HG02981 (cell line): ENCODE measurements around the gene SCUBE2.

Source experiments
- ATAC-seq: cut with Tn5 transposase; IDR thresholded peaks from one replicate; pipeline ENCODE4 v1.9.1; 2021; ENCODE audit warnings: mild to moderate bottlenecking, moderate library complexity; ENCODE audit not compliant: unreplicated experiment

Gene SCUBE2

DNA sequence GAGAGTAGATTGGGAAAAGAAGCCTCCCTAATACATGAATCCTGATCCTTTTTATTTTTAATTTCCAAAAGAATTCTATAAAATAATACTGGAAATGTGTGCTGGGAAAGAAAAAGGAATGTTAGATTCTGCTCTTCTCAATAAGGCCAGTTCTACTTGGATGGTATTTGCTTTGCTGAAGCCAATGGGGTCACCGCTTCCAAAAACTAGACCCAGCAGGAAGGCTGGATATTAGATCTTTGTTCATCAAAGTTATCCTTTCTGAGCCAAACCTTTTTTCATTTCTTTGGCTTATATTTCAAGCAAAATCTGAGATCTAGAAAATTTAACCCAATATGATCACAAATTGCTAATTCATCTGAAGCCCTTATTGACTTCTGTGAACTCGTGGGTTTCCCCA, 41.4 kb downstream of the SCUBE2 start:
- ATAC-seq, result no peak

DNA sequence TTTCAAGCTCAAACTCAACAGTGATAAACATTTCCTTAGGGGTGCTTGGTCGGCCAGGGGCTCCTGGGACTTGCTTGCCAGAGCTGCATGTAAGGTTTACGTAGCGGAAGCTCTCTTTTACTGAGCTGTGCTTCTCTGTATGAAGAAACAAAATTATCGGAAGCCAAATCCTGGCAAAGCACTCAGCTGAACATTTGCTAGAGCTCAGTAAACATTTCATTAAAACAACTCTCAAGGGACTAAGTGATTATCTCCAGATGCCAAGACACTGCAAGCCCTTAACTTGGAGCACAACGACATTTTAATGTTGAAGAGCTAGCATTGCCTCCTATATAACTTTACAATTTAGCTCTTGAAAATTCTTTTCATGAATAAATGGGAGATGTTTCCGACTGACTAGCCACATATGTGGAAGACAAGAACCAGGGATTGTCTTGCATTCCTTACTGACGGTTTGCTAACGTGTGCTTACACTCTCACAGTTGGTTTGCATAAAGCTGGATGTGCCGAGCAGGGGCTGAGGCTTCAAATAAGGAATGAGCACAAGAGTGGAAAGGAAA, 43.4 kb downstream of the SCUBE2 start:
- ATAC-seq, result no peak

DNA sequence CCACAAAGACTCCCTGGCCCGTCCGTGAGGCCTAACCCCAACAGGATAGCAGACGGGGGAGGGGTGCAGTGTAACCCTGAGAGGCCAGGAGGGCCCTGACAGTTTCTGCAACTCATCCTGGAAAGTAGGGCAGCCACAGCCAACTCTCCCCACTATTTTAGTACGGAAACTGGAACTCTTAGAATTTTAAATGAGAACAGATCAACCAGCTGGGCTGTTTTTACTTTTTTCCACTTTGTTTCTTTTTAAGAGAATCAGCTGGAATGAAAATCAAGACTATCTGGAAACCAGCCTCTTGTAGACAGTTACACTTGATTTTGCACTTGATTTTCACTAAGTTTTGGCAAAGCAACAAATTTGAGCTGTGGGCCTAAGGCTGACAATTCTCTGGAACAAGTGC, 44.9 kb downstream of the SCUBE2 start:
- ATAC-seq, result no peak

DNA sequence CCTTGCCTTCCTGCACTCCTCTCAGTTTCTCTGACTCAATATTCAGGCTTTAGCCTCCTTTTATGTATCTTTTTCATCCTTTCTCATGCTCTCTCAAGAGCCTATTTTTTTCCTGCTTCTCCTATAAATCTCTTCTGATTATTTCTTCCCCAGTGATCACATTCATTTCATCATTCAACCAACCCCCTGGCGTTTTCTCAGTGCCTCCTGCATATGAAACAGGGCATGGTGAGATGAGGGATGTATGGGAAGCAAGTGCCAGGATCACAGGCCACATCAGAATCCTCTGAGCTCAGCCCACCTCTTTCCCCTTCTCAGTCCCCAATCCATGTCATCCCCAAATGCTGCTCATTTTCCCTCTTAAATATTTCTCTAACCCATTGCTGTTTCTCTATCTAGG, 48.9 kb downstream of the SCUBE2 start:
- ATAC-seq, result no peak

DNA sequence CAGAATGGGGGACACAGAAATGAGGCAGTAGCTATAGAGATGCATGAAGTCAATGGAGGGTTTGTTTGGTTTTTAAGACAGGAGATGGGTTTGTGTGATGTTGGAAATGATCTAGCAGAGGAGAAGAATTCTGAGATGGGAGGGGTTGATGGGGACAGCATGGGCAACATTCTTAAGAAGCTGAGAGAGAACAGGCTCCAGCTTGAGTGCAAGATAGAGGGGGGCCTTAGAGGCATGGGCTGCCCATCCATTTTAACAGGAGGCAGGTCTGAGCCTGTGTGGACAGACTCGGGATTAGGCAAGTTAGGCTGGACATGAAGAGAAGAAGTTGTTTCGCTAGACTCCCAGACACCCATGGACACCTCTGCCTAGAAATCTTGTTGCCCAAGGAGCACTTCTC, 49.7 kb downstream of the SCUBE2 start:
- ATAC-seq, result no peak

DNA sequence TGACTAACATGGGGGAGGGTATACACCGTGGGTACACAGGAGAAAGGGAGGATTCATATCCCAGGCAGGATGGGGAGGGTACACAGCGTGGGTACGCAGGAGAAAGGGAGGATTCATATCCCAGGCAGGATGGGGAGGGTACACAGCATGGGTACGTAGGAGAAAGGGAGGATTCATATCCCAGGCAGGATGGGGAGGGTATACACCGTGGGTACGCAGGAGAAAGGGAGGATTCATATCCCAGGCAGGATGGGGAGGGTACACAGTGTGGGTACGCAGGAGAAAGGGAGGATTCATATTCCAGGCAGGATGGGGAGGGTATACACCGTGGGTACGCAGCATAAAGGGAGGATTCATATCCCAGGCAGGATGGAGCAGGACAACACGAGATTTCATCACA, 51.0 kb downstream of the SCUBE2 start:
- ATAC-seq, result no peak

DNA sequence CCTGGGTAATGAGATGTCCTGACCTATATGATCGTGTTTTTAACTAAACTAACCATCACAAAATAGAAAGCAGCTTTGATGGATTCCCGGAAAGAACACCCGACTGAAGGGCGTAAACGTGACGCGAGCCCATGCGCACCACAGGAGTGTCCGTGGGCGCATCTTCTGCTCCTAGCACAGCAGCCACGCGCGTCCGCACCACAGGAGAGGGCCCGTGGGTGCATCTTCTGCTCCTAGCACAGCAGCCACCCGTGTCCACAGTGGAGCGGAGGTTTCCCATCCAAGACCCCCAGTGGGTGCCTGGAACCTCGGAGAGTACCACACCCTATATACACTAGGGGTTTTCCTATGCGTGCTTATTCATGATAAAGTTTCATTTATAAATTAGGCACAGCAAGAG, 51.5 kb downstream of the SCUBE2 start:
- ATAC-seq, result no peak

DNA sequence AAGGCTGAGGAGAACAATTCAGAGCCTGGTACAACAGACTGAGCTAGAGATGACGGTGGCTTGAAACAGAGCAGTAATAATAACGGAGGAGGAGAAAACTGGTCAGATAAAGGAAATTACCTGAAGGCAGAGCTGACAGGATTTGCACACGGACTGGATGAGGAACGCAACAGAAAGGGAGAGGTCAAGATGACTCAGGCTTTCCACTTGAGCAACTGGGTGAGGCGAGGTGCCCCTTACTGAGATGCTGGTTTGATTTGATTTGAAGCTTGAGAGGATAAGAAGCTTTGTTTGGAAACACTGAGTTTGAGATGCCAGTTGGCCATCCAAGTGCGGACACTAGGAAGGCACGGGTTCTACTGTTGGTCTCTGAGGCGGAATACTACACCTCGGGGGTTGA, 52.2 kb downstream of the SCUBE2 start:
- no peak for ATAC-seq

DNA sequence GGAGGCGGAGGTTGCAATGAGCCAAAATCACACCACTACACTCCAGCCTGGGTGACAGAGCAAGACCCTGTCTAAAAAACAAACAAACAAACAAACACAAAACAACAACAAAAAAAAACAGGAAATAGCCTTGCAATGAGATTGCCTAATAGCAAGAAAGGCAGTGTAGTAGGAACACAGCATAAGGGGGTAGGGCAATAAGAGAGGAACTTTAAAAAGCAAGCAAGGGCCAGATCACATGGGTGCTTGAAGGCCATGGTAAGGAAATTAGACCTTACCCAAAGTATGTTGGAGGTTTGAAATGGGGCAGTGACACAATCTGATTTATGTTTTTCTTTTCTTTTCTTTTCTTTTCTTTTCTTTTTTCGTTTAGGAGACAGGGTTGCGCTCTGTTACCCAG, 52.9 kb downstream of the SCUBE2 start:
- ATAC-seq, result no peak

DNA sequence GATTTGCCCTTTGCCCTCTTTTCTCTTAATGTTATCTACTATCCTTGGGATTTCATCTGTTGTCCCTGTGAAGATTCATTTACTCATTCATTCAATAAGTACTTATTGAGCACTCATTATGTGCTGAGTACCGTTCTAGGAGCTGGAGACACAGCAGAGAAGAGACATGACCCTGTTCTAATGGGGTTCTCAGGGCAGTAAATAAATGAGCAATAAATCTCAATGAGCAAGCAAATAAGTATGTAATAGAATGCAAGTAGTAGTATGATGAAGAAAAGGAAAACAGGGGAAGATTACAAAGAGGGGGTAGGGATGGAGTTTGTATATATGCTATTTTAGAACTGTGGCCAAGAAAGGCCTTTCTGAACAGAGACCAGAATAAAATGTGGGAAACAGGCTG, 53.4 kb downstream of the SCUBE2 start:
- no peak for ATAC-seq

DNA sequence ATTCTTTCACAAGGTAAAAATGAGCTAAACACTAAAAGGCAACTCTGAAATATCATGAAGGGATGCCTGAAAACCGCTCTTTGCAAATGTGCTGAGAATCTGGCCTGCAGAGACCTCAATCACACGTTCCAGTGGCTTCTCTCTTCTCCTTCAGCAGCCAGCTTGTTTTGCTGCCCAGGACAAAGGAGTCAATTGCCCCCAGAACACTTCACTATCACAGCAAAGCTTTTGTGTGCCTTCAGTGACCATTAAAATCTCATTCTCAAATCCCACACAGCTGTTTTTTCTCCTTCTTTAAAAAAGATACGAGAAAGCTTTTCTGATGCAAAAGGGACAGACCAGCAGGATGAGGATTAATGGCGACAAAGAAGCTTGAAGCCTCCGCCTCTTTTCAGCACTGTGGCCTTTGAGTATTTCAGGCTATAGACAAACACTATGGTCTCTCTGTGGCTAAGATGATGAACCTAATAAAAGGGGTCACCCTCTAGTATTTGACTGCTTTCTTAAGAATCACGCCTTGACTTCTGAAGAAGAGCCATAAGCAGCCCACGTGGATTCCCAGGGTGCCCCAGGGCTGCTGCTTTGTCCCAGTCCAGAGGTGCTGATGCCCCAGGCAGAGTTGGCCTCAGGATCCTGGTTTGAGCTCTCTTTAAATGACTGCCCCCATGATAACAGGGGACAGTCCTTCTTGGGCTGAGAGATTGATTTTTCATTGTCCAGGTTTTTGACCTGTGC, 54.2 kb downstream of the SCUBE2 start:
- ATAC-seq, result no peak

DNA sequence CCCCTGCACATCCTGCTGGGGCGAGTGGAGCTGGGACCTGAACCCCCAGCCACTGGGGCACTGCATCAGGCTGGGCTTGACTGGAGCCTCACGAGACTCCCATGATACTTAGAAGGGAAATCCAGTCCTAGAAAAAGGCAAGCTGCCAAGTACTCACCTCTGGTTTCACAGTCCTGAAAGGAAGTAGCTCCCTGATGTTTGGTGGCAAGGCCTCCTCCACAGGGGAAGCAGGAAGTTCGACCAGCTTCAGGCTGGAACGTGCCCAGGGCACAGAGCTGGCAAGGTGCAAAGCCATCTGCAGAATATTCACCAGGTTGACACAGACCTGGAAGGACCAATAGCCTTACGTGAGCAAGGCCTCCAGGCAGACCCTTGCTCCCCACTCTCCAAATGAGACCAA, 60.8 kb downstream of the SCUBE2 start:
- no peak for ATAC-seq

DNA sequence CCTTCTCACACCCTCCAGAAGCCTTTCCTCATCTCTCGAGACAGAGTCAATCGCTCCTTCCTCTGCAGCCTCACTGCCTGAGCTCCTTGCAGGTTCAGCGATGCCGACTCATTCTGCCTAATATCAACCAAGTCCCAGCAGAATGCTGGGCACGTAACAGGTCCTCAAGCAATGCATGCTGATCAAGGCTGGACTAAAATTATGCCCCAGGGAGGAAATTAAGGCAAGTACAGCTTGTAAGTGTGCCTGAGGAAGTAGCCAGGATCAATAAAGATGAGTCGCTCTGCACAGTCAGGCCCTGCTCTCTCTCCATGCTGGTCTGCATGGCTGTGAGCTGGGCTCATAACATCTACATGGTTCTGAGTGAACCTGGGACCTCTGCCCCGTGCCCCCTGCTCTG, 62.0 kb downstream of the SCUBE2 start:
- ATAC-seq, result no peak

DNA sequence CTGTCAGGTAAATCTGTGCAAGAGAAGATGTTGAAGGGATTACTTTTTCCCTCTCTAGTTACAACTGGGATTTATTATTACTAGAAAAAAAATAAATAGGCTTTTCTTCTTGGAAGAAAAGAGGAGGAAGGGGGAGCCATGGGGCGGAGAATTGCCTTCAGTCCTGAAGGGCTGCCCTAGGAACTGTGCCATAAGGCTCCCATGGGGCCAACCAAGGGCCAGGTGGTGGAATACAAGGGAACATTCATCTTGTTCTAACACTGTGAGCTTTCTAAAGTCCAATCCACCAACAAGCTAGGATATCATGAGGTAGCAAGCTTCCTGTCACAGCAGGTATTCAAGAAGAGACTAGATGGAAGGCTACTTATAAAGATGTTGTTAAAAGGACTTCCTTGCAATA, 62.8 kb downstream of the SCUBE2 start:
- no peak for ATAC-seq

DNA sequence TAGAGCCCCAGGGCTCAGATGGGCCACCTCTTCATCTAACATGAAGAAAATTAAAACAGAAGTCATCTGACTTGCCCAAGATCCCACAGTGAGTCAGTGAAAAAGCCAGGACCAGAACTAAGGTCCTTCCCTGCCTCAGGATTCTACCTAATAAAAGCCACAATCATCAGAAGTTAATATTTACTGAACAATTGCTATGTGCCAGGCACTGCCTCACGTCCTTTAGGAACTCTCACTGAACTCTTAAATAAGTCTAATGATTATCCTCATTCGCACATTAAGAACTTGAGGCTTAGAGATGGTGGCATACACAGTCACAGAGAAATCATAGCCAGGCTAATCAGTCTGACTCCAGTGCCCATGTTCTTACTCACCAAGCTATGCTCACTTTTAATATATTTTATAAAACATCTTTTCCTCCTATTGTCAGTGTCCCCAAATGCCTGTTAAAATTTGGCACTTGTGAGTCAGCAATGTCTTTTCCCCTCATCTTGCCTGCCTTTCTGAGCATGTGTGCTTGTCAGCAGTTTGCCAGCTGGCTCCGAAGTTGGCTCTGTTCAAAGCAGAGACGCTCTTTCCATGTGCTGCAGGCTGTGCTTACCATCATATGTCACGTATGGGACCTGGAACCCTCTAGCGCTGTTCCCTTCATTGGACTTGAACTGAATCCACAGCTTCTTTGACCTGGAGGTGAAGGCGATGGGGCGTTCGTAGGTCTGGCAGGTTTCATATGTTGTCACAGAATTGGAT, 66.1 kb downstream of the SCUBE2 start:
- no peak for ATAC-seq

DNA sequence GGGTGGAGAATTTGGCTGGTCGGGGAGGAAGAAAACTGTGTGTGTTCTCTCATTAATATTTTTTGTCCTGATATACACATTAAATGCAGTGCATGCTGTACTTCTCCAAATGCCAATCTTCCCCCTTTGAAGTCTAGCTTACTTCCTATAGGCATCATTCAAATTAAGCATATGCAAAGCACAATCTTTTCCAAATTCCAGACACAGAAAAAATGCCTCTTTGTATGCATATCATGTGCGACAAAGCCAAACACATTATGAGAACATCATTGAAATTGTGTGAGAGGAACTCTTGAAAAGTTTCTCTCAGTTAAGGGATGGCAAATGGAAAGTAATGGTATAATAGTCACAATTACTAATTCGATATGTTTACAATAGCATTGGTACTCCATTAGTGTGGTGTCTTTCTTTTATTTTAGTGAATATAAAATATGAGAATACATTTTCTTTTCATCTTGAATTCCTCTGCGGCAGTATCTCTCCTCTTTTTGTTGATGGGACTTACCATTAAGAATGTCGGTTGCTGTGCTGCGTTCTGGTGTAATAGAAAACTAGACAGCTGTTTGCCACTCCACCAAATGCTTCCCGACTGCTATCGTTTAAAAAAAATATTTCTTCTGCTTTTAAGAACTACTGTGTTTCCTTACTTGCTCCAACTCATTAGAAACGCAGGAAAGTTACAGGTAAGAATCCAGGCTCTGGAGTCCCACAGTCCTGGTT, 68.3 kb downstream of the SCUBE2 start:
- ATAC-seq, result no peak

DNA sequence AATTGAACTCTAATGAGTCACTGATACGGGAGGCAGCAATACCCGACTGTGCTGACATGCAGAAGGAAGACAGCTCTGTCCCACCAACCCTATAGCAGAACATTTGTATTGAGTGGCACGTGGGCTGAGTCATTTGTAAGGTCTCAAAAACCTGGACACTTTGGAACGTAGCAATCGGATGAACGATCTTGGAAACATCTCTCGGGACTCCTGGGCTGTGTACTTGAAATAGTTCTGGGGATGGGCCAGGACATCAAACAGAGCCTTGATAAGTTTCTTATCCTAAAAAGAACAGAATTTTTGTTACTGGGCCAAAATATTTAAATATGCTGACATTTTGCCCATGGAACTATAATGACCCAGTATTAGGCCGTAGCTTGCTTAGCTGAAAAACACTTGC, 70.5 kb downstream of the SCUBE2 start:
- ATAC-seq, result no peak

DNA sequence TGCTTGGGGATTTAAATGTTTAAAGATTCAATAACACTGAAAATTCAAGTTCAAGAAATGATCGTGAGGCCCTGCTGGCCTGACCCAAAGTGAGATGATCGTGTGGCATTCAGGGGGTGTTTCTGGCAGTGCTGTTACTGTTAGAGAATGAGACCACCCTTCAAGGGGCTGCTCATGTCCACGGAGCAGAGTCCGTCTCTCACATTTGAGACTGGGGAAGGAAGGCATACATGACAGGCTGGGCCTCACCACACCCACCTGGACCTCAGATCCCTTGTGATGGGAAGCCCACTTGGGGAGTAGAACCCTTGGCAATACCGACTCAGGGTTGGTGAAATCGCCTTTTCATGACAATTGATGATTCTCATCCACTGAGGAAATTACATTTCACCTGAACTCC, 71.5 kb downstream of the SCUBE2 start:
- no peak for ATAC-seq

DNA sequence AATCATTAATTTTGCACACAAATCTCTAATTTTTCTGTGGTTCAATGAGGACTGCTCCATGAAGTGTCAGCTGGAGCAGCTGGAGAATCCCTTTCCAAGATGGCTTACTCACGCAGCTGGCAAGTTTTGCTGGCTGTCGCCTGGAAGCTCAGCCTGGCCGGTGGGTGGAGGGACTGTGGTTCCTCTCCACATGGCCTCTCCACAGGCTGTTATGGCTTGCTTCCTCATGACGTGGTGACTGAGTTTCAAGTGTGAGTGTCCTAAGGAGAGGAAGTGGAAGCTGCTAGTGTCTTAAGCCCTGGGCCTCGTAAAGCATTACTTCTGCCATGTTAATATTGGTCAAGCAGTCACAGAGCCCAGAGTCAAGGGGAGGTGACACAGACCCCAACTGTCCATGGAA, 73.6 kb downstream of the SCUBE2 start:
- ATAC-seq, result no peak

DNA sequence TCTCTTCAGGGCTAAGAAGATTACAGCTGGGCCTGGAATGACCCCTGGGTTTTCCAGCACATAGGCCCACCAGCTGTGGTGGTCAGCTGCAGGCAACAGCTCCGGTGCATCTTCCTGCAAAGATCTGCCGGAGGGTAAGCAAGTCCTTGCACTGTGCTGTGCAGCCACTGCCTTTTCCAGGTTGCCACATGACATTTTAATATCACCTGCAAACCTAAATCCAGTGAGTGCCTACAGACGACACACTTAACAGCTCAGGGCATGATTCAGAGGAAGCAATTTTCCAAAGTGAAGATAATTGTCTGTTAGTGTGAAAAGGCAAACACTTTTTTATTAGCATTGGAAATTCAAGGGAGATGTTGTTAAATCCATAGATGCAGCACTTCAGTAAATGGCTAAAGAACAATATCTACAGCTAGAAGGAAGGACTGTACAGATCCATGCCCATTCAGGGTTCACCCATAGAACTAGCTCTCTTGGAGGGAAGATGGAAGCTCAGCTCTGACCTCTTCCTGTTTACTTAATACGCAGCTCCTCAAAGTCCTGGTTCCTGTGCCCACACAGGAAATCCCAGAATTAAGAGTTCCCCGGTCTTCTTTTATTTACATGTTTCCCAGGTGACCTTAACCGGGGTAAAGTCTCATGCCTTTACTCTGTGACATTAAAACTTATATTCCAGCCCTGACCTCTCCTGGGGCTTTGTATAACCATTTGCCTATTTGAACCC, 74.3 kb downstream of the SCUBE2 start:
- no peak for ATAC-seq

DNA sequence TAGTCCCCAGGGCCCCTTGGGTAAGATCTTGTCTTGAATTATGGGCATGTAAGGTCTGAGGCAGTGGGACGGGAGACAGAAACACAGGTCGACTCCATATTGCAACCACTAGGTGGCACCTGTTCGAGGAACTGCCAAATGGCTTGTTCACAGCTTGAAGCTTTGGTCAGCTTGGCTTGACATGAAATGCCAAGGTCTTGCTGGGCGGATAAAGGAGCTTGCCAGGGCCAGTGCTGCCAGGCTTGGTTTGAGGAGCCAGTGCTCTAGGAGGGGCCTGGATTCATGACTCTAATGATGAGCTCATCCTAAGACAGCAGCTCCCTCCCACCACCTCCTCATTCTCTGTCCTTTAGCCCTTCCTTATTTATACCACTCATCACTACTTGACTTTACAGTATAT, 75.7 kb downstream of the SCUBE2 start:
- no peak for ATAC-seq
